WTC11 (cell line): ENCODE measurements around the gene MYBPH. TPM values are rescaled to one million over a fixed set of nuclear protein-coding genes. Genes with fewer than 3 reads are reported as not detected.

Experiments
- ATAC-seq: fragments of 200-7000 bp; cut with Tn5 transposase; 2 replicates; pipeline ENCODE4 v1.10.0; 2021; ENCODE audit warnings: mild to moderate bottlenecking, moderate library complexity
- CTCF ChIA-PET: fragments of 300-600 bp; sonication (Branson Sonifier 250); formaldehyde crosslinking; loops from one replicate; lab custom pipeline; 2021; ENCODE audit warnings: antibody characterized with exemption; lab: Charles Lee
- POLR2A ChIA-PET: fragments of 350-600 bp; sonication (Branson Sonifier 250); formaldehyde crosslinking; loops from one replicate; lab custom pipeline; 2021; ENCODE audit warnings: antibody characterized with exemption; lab: Charles Lee
- DNase-seq: peaks from one replicate; pipeline ENCODE4 v3.0.0; 2021; ENCODE audit warnings: low spot score
- H3K27ac Mint-ChIP-seq: 2 replicates; pipeline ENCODE4 v1.8.0; 2021; ENCODE audit warnings: mixed read lengths
- H3K27me3 Mint-ChIP-seq: 2 replicates; pipeline ENCODE4 v1.8.0; 2021; ENCODE audit warnings: low read depth, mild to moderate bottlenecking, moderate library complexity, mixed read lengths
- H3K36me3 Mint-ChIP-seq: 2 replicates; pipeline ENCODE4 v1.8.0; 2021; ENCODE audit warnings: mixed read lengths
- H3K4me1 Mint-ChIP-seq: 2 replicates; pipeline ENCODE4 v1.8.0; 2022; ENCODE audit warnings: mixed read lengths
- H3K4me3 Mint-ChIP-seq: 2 replicates; pipeline ENCODE4 v1.8.0; 2021; ENCODE audit warnings: mild to moderate bottlenecking, moderate library complexity, mixed read lengths
- H3K9me3 Mint-ChIP-seq: 2 replicates; pipeline ENCODE4 v1.8.0; 2021; ENCODE audit warnings: mixed read lengths
- ARID4B ChIP-seq: sonication (generic); formaldehyde crosslinking; IDR thresholded peaks from 2 replicates; pipeline ENCODE4 v1.8.0; 2023; ENCODE audit warnings: missing genetic modification reagents, mild to moderate bottlenecking, borderline replicate concordance
- ATF2 ChIP-seq: sonication (generic); formaldehyde crosslinking; IDR thresholded peaks from 2 replicates; pipeline ENCODE4 v1.8.1; 2022; ENCODE audit warnings: low read depth, missing genetic modification reagents, borderline replicate concordance
- ATF3 ChIP-seq: sonication (generic); formaldehyde crosslinking; conservative IDR thresholded peaks from 2 replicates; pipeline ENCODE4 v1.8.1; 2022; ENCODE audit warnings: mild to moderate bottlenecking, missing genetic modification reagents
- CREM ChIP-seq: sonication (generic); formaldehyde crosslinking; IDR thresholded peaks from 2 replicates; pipeline ENCODE4 v1.8.1; 2022; ENCODE audit warnings: mild to moderate bottlenecking, missing genetic modification reagents, moderate library complexity
- ELF4 ChIP-seq: sonication (generic); formaldehyde crosslinking; IDR thresholded peaks from 2 replicates; pipeline ENCODE4 v1.8.1; 2022; ENCODE audit warnings: low read depth, mild to moderate bottlenecking, moderate library complexity, missing genetic modification reagents
- FOXK1 ChIP-seq: sonication (generic); formaldehyde crosslinking; IDR thresholded peaks from 2 replicates; pipeline ENCODE4 v1.8.0; 2022; ENCODE audit warnings: mild to moderate bottlenecking, moderate library complexity, missing genetic modification reagents
- NR2C2 ChIP-seq: sonication (generic); formaldehyde crosslinking; IDR thresholded peaks from 2 replicates; pipeline ENCODE4 v1.8.0; 2022; ENCODE audit warnings: mild to moderate bottlenecking, missing genetic modification reagents
- NR3C1 ChIP-seq: sonication (generic); formaldehyde crosslinking; conservative IDR thresholded peaks from 2 replicates; pipeline ENCODE4 v1.8.1; 2023; ENCODE audit warnings: low read depth, mild to moderate bottlenecking, missing genetic modification reagents
- PRRX2 ChIP-seq: fragments of 250-450 bp; sonication (Bioruptor Pico); IDR thresholded peaks from 2 replicates; pipeline ENCODE4 v1.8.0; 2021; ENCODE audit warnings: mild to moderate bottlenecking
- SOX15 ChIP-seq: fragments of 250-450 bp; sonication (Bioruptor Pico); IDR thresholded peaks from 2 replicates; pipeline ENCODE4 v1.9.0; 2021; ENCODE audit warnings: mild to moderate bottlenecking
- TEAD4 ChIP-seq: sonication (generic); formaldehyde crosslinking; IDR thresholded peaks from 2 replicates; pipeline ENCODE4 v1.8.0; 2022; ENCODE audit warnings: mild to moderate bottlenecking, missing genetic modification reagents
- ZNF219 ChIP-seq: sonication (generic); formaldehyde crosslinking; IDR thresholded peaks from 2 replicates; pipeline ENCODE4 v1.8.0; 2023; ENCODE audit warnings: missing genetic modification reagents, mild to moderate bottlenecking, borderline replicate concordance
- ZNF281 ChIP-seq: sonication (generic); formaldehyde crosslinking; IDR thresholded peaks from 2 replicates; pipeline ENCODE4 v1.8.0; 2023; ENCODE audit warnings: mild to moderate bottlenecking, missing genetic modification reagents
- ZNF532 ChIP-seq: fragments of 250-450 bp; sonication (Bioruptor Pico); IDR thresholded peaks from 2 replicates; pipeline ENCODE4 v1.9.0; 2021; ENCODE audit warnings: mild to moderate bottlenecking, borderline replicate concordance
- total RNA-seq: library from RNA; stranded (reverse); gene quantifications from 3 replicates; pipeline ENCODE4 v1.2.3, GENCODE V29; 2021

Gene MYBPH
- total RNA-seq, 1 experiment from 2014 or later = not detected

- TF ChIP-seq NR2C2 (CRISPR knock-in tag) (no peak), NR3C1 (CRISPR knock-in tag) (no peak), ELF4 (CRISPR knock-in tag) (no peak), ZNF281 (no peak), TEAD4 (no peak), ATF2 (no peak), CREM (CRISPR knock-in tag) (no peak), SOX15 (CRISPR knock-in tag) (no peak), ARID4B (CRISPR knock-in tag) (no peak), ZNF532 (CRISPR knock-in tag) (no peak)
Measured at GRCh38 chr1:203135636-203136305, 39.9 kb downstream of the MYBPH start (continued).

GRCh38 chr1:203133970-203134725 lies 41.5 kb downstream of the MYBPH start:
- no peaks in the 10 kb centered on the region for H3K36me3 Mint-ChIP-seq
- H3K27me3 Mint-ChIP-seq = peaks cover 7% of the 10 kb centered on the region
- DNase-seq (no peak), ATAC-seq (peak; percentile 40)
- ChIA-PET CTCF (interaction anchor here (0.7 to 11.1 kb wide), 14 partner anchors 8 to 135 kb away, joined by 3 to 184 read pairs (median 8); no protein-coding TSS in a partner anchor), POLR2A (interaction anchor here (0.9 kb wide), 1 partner anchor 15 kb away, joined by 3 read pairs; no protein-coding TSS in a partner anchor)
- no peak overlapping the region for H3K4me3 Mint-ChIP-seq
- H3K9me3 Mint-ChIP-seq = no peaks in the 10 kb centered on the region
- TF ChIP-seq PRRX2 (CRISPR knock-in tag) = no peak
- TF ChIP-seq FOXK1 (CRISPR knock-in tag) = no peak
- TF ChIP-seq ZNF532 (CRISPR knock-in tag) = no peak
- TF ChIP-seq ZNF219 (CRISPR knock-in tag) = no peak
- TF ChIP-seq ATF3 = no peak
- H3K27ac Mint-ChIP-seq = no peak overlapping the region
- H3K4me1 Mint-ChIP-seq = peaks cover 11% of the 10 kb centered on the region
